AML-193 (cell line): ENCODE results near the gene MPST.
"Not testable (repeated sequence)": the region's sequence is repeated elsewhere in the genome, so short reads cannot be mapped to it uniquely, and the experiment has no call there.

Experiments
- DNase-seq, 2 experiments: peaks; one replicate each; lab custom pipeline; 2025; lab: John Stamatoyannopoulos, UW

The MPST gene

GRCh38 chr22:37060801-37061610 lies 41.5 kb downstream of the MPST start:
- no peak for DNase-seq

GRCh38 chr22:37061611-37062375 lies 42.3 kb downstream of the MPST start:
- DNase-seq: no peak

- no peak for DNase-seq
Measured at GRCh38 chr22:37062376-37062675, 42.8 kb downstream of the MPST start.

- no peak for DNase-seq
Measured at GRCh38 chr22:37062702-37063381, 43.3 kb downstream of the MPST start.

- no peak for DNase-seq
Measured at GRCh38 chr22:37063431-37064420, 44.2 kb downstream of the MPST start.

GRCh38 chr22:37064553-37064952 lies 45.0 kb downstream of the MPST start:
- no peak for DNase-seq

GRCh38 chr22:37065180-37065579 lies 45.6 kb downstream of the MPST start:
- DNase-seq: no peak

GRCh38 chr22:37065961-37066360 lies 46.4 kb downstream of the MPST start:
- no peak for DNase-seq

- DNase-seq: no peak
Measured at GRCh38 chr22:37067428-37067827, 47.9 kb downstream of the MPST start.

- no peak for DNase-seq
Measured at GRCh38 chr22:37068859-37069258, 49.3 kb downstream of the MPST start.

GRCh38 chr22:37069319-37069718 lies 49.8 kb downstream of the MPST start:
- no peak for DNase-seq

GRCh38 chr22:37069719-37070118 lies 50.2 kb downstream of the MPST start:
- DNase-seq: no peak

- DNase-seq: no peak
Measured at GRCh38 chr22:37070334-37070733, 50.8 kb downstream of the MPST start.

GRCh38 chr22:37070744-37071143 lies 51.2 kb downstream of the MPST start:
- DNase-seq: no peak

GRCh38 chr22:37071850-37072592 lies 52.5 kb downstream of the MPST start:
- DNase-seq: not testable (repeated sequence)

- DNase-seq: no peak
Measured at GRCh38 chr22:37072673-37073072, 53.1 kb downstream of the MPST start.

- no peak for DNase-seq
Measured at GRCh38 chr22:37074537-37074936, 55.0 kb downstream of the MPST start.

- no peak for DNase-seq
Measured at GRCh38 chr22:37075046-37075445, 55.5 kb downstream of the MPST start.

GRCh38 chr22:37075822-37076433 lies 56.4 kb downstream of the MPST start:
- no peak for DNase-seq

GRCh38 chr22:37077802-37078448 lies 58.4 kb downstream of the MPST start:
- DNase-seq: peak; percentile 17 to 19
